ENCODE measurements around the gene PLCH1. TPM values are rescaled to one million over a fixed set of nuclear protein-coding genes. Genes with fewer than 3 reads are reported as not detected.

PLCH1 gene
- total and polyA plus RNA-seq, 4 donors = 0.08 to 0.57 TPM; not detected in 2

- H3K27me3 ChIP-seq (ENCODE audit: control insufficient read depth in 1 of 2, insufficient read depth in 2 of 2, low read length in 1 of 2) = no peaks in the 10 kb centered on the region
- H3K27ac ChIP-seq (ENCODE audit: low read depth in 1 of 2, low read length in 2 of 2) = no peak overlapping the region
- DNase-seq (no peak), ATAC-seq (ENCODE audit: low FRiP score) (peak; percentile 33)
- intact Hi-C loops (cut with DNase I) = no loop called here
- H3K4me3 ChIP-seq (ENCODE audit: low read length in 2 of 2) = no peak overlapping the region
- H3K36me3 ChIP-seq (ENCODE audit: control insufficient read depth in 1 of 2, insufficient read depth in 2 of 2, low read length in 1 of 2) = no peaks in the 10 kb centered on the region
- whole genome bisulfite sequencing, 2 donors = 86 to 93% methylated on average over 1 of the region's 1 CpG
- no peaks in the 10 kb centered on the region for H3K4me1 ChIP-seq (ENCODE audit: control insufficient read depth in 1 of 2, insufficient read depth in 2 of 2, low read length in 2 of 2)
- no peaks in the 10 kb centered on the region for H3K9me3 ChIP-seq (ENCODE audit: control insufficient read depth, low read length)
Measured at GRCh38 chr3:155347901-155348300, 397.0 kb downstream of the PLCH1 start.

GRCh38 chr3:155342344-155342743 is 402.5 kb downstream of the PLCH1 start:
- ATAC-seq (ENCODE audit: low FRiP score) = no peak
- Histone ChIP-seq H3K4me3 (ENCODE audit: low read length in 2 of 2) (no peak overlapping the region), H3K27ac (ENCODE audit: low read depth in 1 of 2, low read length in 2 of 2) (no peak overlapping the region), H3K27me3 (ENCODE audit: control insufficient read depth in 1 of 2, insufficient read depth in 2 of 2, low read length in 1 of 2) (no peaks in the 10 kb centered on the region), H3K9me3 (ENCODE audit: control insufficient read depth, low read length) (no peaks in the 10 kb centered on the region), H3K36me3 (ENCODE audit: control insufficient read depth in 1 of 2, insufficient read depth in 2 of 2, low read length in 1 of 2) (no peaks in the 10 kb centered on the region), H3K4me1 (ENCODE audit: control insufficient read depth in 1 of 2, insufficient read depth in 2 of 2, low read length in 2 of 2) (no peaks in the 10 kb centered on the region)
- intact Hi-C loops (cut with DNase I) = no loop called here
- WGBS, 2 donors = 5 to 7% methylated on average over 3 of the region's 3 CpGs
- DNase-seq = no peak

GRCh38 chr3:155339052-155339451 is 405.8 kb downstream of the PLCH1 start:
- no peaks in the 10 kb centered on the region for H3K27me3 ChIP-seq (ENCODE audit: control insufficient read depth in 1 of 2, insufficient read depth in 2 of 2, low read length in 1 of 2)
- no peak for DNase-seq
- intact Hi-C loops (cut with DNase I) = no loop called here
- H3K4me1 ChIP-seq (ENCODE audit: control insufficient read depth in 1 of 2, insufficient read depth in 2 of 2, low read length in 2 of 2) = no peaks in the 10 kb centered on the region
- H3K9me3 ChIP-seq (ENCODE audit: control insufficient read depth, low read length) = no peaks in the 10 kb centered on the region
- no peak overlapping the region for H3K4me3 ChIP-seq (ENCODE audit: low read length in 2 of 2)
- H3K27ac ChIP-seq (ENCODE audit: low read depth in 1 of 2, low read length in 2 of 2) = no peak overlapping the region
- no peak for ATAC-seq (ENCODE audit: low FRiP score)
- H3K36me3 ChIP-seq (ENCODE audit: control insufficient read depth in 1 of 2, insufficient read depth in 2 of 2, low read length in 1 of 2) = no peaks in the 10 kb centered on the region

- no peak overlapping the region for H3K4me3 ChIP-seq (ENCODE audit: low read length in 2 of 2)
- WGBS, 2 donors = 86 to 94% methylated on average over 3 of the region's 3 CpGs
- no peak overlapping the region for H3K27ac ChIP-seq (ENCODE audit: low read depth in 1 of 2, low read length in 2 of 2)
- no peaks in the 10 kb centered on the region for H3K4me1 ChIP-seq (ENCODE audit: control insufficient read depth in 1 of 2, insufficient read depth in 2 of 2, low read length in 2 of 2)
- ATAC-seq (ENCODE audit: low FRiP score) = no peak
- no peaks in the 10 kb centered on the region for H3K36me3 ChIP-seq (ENCODE audit: control insufficient read depth in 1 of 2, insufficient read depth in 2 of 2, low read length in 1 of 2)
- intact Hi-C loops (cut with DNase I) = no loop called here
- H3K9me3 ChIP-seq (ENCODE audit: control insufficient read depth, low read length) = no peaks in the 10 kb centered on the region
- no peak for DNase-seq
- H3K27me3 ChIP-seq (ENCODE audit: control insufficient read depth in 1 of 2, insufficient read depth in 2 of 2, low read length in 1 of 2) = no peaks in the 10 kb centered on the region
Measured at GRCh38 chr3:155335724-155336354, 409.0 kb downstream of the PLCH1 start.

- no peaks in the 10 kb centered on the region for H3K9me3 ChIP-seq (ENCODE audit: control insufficient read depth, low read length)
- H3K27ac ChIP-seq (ENCODE audit: low read depth in 1 of 2, low read length in 2 of 2) = no peak overlapping the region
- H3K36me3 ChIP-seq (ENCODE audit: control insufficient read depth in 1 of 2, insufficient read depth in 2 of 2, low read length in 1 of 2) = no peaks in the 10 kb centered on the region
- H3K4me3 ChIP-seq (ENCODE audit: low read length in 2 of 2) = no peak overlapping the region
- H3K27me3 ChIP-seq (ENCODE audit: control insufficient read depth in 1 of 2, insufficient read depth in 2 of 2, low read length in 1 of 2) = no peaks in the 10 kb centered on the region
- 69 to 73% methylated on average over 6 of the region's 6 CpGs for WGBS, 2 donors
- DNase-seq (no peak), ATAC-seq (ENCODE audit: low FRiP score) (no peak)
- H3K4me1 ChIP-seq (ENCODE audit: control insufficient read depth in 1 of 2, insufficient read depth in 2 of 2, low read length in 2 of 2) = no peaks in the 10 kb centered on the region
- intact Hi-C loops (cut with DNase I) = no loop called here
Measured at GRCh38 chr3:155334914-155335723, 409.8 kb downstream of the PLCH1 start.

GRCh38 chr3:155334215-155334913 is 410.5 kb downstream of the PLCH1 start:
- Histone ChIP-seq H3K27ac (ENCODE audit: low read depth in 1 of 2, low read length in 2 of 2) (no peak overlapping the region), H3K4me1 (ENCODE audit: control insufficient read depth in 1 of 2, insufficient read depth in 2 of 2, low read length in 2 of 2) (no peaks in the 10 kb centered on the region), H3K9me3 (ENCODE audit: control insufficient read depth, low read length) (no peaks in the 10 kb centered on the region), H3K36me3 (ENCODE audit: control insufficient read depth in 1 of 2, insufficient read depth in 2 of 2, low read length in 1 of 2) (no peaks in the 10 kb centered on the region), H3K27me3 (ENCODE audit: control insufficient read depth in 1 of 2, insufficient read depth in 2 of 2, low read length in 1 of 2) (no peaks in the 10 kb centered on the region), H3K4me3 (ENCODE audit: low read length in 2 of 2) (no peak overlapping the region)
- intact Hi-C loops (cut with DNase I) = no loop called here
- DNase-seq = no peak
- 87 to 88% methylated on average over 3 of the region's 3 CpGs for WGBS, 2 donors
- no peak for ATAC-seq (ENCODE audit: low FRiP score)

GRCh38 chr3:155332716-155333115 is 412.2 kb downstream of the PLCH1 start:
- intact Hi-C loops (cut with DNase I) = no loop called here
- Histone ChIP-seq H3K36me3 (ENCODE audit: control insufficient read depth in 1 of 2, insufficient read depth in 2 of 2, low read length in 1 of 2) (no peaks in the 10 kb centered on the region), H3K27ac (ENCODE audit: low read depth in 1 of 2, low read length in 2 of 2) (no peak overlapping the region), H3K4me3 (ENCODE audit: low read length in 2 of 2) (no peak overlapping the region), H3K4me1 (ENCODE audit: control insufficient read depth in 1 of 2, insufficient read depth in 2 of 2, low read length in 2 of 2) (no peaks in the 10 kb centered on the region), H3K27me3 (ENCODE audit: control insufficient read depth in 1 of 2, insufficient read depth in 2 of 2, low read length in 1 of 2) (no peaks in the 10 kb centered on the region), H3K9me3 (ENCODE audit: control insufficient read depth, low read length) (no peaks in the 10 kb centered on the region)
- 93% methylated on average over 4 of the region's 4 CpGs for WGBS, 2 donors
- ATAC-seq (ENCODE audit: low FRiP score) = no peak
- DNase-seq = no peak

- no peaks in the 10 kb centered on the region for H3K4me1 ChIP-seq (ENCODE audit: control insufficient read depth in 1 of 2, insufficient read depth in 2 of 2, low read length in 2 of 2)
- H3K27me3 ChIP-seq (ENCODE audit: control insufficient read depth in 1 of 2, insufficient read depth in 2 of 2, low read length in 1 of 2) = no peaks in the 10 kb centered on the region
- no peak overlapping the region for H3K27ac ChIP-seq (ENCODE audit: low read depth in 1 of 2, low read length in 2 of 2)
- intact Hi-C loops (cut with DNase I) = no loop called here
- WGBS, 2 donors = 92 to 96% methylated on average over 2 of the region's 2 CpGs
- H3K36me3 ChIP-seq (ENCODE audit: control insufficient read depth in 1 of 2, insufficient read depth in 2 of 2, low read length in 1 of 2) = no peaks in the 10 kb centered on the region
- H3K9me3 ChIP-seq (ENCODE audit: control insufficient read depth, low read length) = no peaks in the 10 kb centered on the region
- DNase-seq (no peak), ATAC-seq (ENCODE audit: low FRiP score) (no peak)
- H3K4me3 ChIP-seq (ENCODE audit: low read length in 2 of 2) = no peak overlapping the region
Measured at GRCh38 chr3:155331078-155331477, 413.8 kb downstream of the PLCH1 start.

- H3K36me3 ChIP-seq (ENCODE audit: control insufficient read depth in 1 of 2, insufficient read depth in 2 of 2, low read length in 1 of 2) = no peaks in the 10 kb centered on the region
- intact Hi-C loops (cut with DNase I) = no loop called here
- no peaks in the 10 kb centered on the region for H3K9me3 ChIP-seq (ENCODE audit: control insufficient read depth, low read length)
- ATAC-seq (ENCODE audit: low FRiP score) (no peak), DNase-seq (no peak)
- H3K4me3 ChIP-seq (ENCODE audit: low read length in 2 of 2) = no peak overlapping the region
- H3K27me3 ChIP-seq (ENCODE audit: control insufficient read depth in 1 of 2, insufficient read depth in 2 of 2, low read length in 1 of 2) = no peaks in the 10 kb centered on the region
- no peaks in the 10 kb centered on the region for H3K4me1 ChIP-seq (ENCODE audit: control insufficient read depth in 1 of 2, insufficient read depth in 2 of 2, low read length in 2 of 2)
- H3K27ac ChIP-seq (ENCODE audit: low read depth in 1 of 2, low read length in 2 of 2) = no peak overlapping the region
Measured at GRCh38 chr3:155330370-155330769, 414.5 kb downstream of the PLCH1 start.
